Measurements from ENCODE around the gene VSX2. TPM values are rescaled to one million over a fixed set of nuclear protein-coding genes. Genes with fewer than 3 reads are reported as not detected.

The VSX2 gene
- total RNA-seq, 2 donors from 2014 or later, result not detected

DNA sequence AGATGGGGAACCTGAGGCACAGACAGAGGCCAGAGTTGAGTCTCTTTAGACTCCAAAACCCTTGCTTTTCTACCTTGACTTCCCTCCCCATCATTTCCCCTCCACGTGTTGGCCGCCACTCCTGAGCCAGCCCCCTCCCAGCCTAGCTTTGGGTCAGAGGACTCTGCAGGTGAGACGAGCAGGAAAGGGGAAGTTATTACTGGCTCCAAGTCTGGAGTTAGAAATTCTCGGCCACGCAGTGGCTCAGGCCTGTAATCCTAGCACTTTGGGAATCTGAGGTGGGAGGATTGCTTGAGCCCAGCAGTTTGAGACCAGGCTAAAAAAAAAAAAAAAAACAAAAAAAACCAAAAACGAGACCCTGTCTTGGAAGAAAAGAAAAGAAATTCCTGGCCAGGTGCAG is 8.8 kb downstream of the VSX2 start:
- H3K9me3 ChIP-seq, result no peaks in the 10 kb centered on the region
- no peak for DNase-seq (ENCODE audit: low spot score)
- peaks cover 4 to 7% of the 10 kb centered on the region in 2 donors for H3K27me3 ChIP-seq
- no peaks in the 10 kb centered on the region for H3K36me3 ChIP-seq
- no peak overlapping the region for H3K4me3 ChIP-seq
- no peak overlapping the region for H3K27ac ChIP-seq
- TF ChIP-seq, protein P1, sequence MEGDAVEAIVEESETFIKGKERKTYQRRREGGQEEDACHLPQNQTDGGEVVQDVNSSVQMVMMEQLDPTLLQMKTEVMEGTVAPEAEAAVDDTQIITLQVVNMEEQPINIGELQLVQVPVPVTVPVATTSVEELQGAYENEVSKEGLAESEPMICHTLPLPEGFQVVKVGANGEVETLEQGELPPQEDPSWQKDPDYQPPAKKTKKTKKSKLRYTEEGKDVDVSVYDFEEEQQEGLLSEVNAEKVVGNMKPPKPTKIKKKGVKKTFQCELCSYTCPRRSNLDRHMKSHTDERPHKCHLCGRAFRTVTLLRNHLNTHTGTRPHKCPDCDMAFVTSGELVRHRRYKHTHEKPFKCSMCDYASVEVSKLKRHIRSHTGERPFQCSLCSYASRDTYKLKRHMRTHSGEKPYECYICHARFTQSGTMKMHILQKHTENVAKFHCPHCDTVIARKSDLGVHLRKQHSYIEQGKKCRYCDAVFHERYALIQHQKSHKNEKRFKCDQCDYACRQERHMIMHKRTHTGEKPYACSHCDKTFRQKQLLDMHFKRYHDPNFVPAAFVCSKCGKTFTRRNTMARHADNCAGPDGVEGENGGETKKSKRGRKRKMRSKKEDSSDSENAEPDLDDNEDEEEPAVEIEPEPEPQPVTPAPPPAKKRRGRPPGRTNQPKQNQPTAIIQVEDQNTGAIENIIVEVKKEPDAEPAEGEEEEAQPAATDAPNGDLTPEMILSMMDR (IDR thresholded peaks at IDR 0.05), result no peak
- H3K4me1 ChIP-seq, result peaks cover 0 to 4% of the 10 kb centered on the region in 2 donors

DNA sequence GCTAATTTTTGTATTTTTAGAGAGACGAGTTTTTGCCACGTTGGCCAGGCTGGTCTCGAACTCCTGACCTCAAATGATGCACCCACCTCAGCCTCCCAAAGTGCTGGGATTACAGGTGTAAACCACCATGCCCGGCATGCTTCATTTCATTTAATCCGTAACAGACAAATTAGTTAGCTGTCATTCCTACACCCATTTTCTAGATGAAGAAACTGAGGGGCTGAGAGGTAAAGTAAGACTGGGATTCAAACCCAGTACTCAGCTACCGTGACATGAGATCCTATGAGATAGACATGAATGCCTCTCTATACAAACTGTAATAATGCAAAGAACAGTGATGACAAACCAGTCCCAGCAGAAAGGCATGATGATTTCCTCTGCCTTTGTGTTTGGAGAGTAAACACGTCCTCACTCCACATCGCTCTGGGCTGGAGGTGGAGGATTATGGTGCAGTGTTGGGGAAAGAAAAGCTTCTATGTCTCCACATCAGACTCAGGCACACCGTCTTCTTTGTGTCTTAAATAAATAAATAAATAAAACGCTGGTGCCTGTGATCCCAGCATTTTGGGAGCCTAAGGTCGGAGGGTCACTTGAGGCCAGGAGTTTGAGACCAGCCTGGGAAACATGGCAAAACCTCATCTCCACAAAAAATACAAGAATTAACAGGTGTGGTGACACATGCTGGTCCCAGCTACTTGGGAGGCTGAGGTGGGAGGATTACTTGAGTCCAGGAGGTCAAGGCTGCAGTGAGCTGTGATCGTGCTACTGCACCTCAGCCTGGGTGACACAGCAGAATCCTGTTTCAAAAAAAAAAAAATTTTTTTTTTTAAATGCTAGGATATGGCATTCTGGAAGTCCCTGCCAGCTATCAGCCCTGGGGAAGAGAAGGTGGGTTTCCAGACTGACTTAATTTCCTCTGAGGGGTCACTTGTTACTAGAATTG is 10.5 kb downstream of the VSX2 start:
- no peak overlapping the region for H3K4me3 ChIP-seq
- no peaks in the 10 kb centered on the region for H3K9me3 ChIP-seq
- DNase-seq (ENCODE audit: low spot score), result no peak
- TF ChIP-seq, protein P1 (IDR thresholded peaks at IDR 0.05), result no peak
- H3K27me3 ChIP-seq, result no peaks in the 10 kb centered on the region
- no peaks in the 10 kb centered on the region for H3K36me3 ChIP-seq
- no peak overlapping the region for H3K27ac ChIP-seq
- peaks cover 0 to 4% of the 10 kb centered on the region in 2 donors for H3K4me1 ChIP-seq

DNA sequence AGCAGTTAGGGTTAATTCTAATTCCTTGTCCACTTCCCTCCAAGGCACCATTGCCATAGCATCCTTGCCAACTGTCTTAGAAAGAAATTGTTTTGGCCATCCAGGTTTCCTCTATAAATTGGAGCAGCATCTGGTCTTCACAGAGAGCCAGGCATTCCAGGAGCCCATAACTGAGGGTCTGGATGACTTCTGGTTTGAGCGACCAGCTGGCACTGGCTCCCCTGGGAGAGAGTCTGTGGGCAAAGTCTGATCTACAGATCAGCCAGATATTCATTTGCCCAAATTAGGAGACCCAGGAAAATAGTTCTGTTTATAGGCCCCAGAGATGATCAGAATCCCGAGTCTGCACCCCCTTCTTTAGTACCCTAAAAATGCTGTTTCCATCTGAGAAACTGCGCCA is 16.0 kb downstream of the VSX2 start:
- Histone ChIP-seq H3K4me3 (no peak overlapping the region), H3K36me3 (no peaks in the 10 kb centered on the region), H3K27ac (no peak overlapping the region), H3K9me3 (no peaks in the 10 kb centered on the region), H3K27me3 (no peaks in the 10 kb centered on the region), H3K4me1 (peaks cover 0 to 17% of the 10 kb centered on the region in 2 donors)
- TF ChIP-seq, protein P1 (IDR thresholded peaks at IDR 0.05), result no peak
- DNase-seq (ENCODE audit: low spot score), result no peak

DNA sequence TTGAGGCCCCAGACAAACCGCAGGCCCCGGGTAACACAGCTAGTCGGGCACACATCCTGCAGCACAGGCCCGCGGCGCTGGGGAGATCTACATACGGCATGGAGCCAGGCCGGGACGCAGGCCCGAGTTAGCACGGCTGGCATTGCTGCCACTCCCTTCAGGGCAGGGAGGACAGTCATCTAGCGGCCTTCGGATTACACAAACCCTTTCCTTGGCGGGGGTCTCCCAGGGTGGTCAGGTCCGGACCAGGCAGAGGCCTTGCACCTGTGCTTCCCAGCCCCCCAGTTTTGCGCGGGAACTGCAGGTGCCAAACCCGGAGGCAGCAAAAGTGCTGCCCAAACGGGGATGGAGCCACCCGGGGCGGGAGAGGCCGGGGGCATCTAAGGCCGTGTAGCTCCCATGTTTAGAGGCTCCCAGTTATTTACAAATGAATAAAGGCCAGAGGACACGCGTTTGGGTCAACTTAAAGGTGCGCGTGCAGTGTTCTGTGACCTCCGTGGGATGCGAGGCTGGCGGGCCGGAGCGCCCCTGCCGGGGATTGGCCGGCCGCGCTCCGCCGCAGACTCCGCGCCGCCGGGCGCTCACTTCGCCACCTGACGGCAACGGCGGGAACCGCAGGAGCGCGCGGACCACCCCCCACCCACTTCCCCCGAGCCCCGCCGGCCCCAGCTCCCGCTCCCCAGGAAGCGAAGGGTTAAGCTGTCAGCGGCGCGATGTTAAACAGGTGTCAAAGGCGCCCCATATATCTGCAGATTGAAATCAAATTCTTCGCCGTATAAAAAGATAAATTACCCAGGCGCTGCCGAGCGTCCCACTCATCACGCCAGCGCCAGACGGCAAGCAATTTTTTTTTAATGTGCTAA is 18.1 kb downstream of the VSX2 start:
- Histone ChIP-seq H3K4me1 (peaks cover 0 to 13% of the 10 kb centered on the region in 2 donors), H3K27me3 (no peaks in the 10 kb centered on the region), H3K27ac (peak overlapping the region in 1 of 2 donors; percentile 27), H3K9me3 (no peaks in the 10 kb centered on the region), H3K36me3 (no peaks in the 10 kb centered on the region), H3K4me3 (peak overlapping the region; percentile 38 to 63)
- no peak for DNase-seq (ENCODE audit: low spot score)
- TF ChIP-seq, protein P1 (IDR thresholded peaks at IDR 0.05), result peak; percentile 96 to 98

DNA sequence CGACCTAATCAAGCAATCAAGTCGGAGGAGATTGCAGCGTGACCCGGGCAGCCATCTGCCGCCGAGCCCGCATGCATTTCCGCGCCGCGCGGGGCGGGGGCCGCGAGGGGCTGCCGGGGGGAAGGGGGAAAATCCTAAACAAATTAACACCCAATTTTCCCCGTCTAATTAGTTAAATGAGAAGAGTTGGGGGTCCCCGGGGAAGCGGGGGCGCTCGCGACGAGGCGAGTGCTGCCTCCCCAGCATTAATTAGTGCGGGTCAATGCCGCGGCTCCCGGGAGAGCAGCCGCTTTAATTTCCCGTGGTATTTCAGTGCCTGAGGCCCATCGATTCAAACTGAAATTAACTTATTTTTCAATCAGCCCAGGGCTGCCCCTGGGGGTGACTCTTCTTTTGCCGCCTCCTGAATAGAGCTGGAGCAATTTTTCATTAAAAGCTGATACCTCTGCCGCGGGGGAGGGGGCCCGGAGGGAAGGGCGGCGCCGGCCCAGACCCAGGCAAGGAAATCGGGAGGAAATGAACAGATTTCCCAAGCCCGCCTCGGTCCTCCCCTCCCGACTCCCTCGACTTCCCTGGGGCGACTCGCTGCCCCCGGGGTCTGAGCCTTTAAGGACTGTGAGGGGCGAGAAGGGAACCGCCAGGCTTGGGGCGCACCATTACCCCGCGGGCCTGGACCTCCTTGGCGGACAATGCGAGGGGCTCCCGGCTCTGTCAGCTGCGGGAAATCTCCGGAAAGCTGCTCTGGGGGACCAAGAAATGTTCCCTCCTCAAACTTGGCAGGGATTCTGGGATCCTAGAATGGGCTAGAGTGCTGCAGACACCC is 18.9 kb downstream of the VSX2 start:
- DNase-seq (ENCODE audit: low spot score), result no peak
- Histone ChIP-seq H3K9me3 (no peaks in the 10 kb centered on the region), H3K27ac (peak overlapping the region in 1 of 2 donors; percentile 27), H3K4me1 (peaks cover 0 to 13% of the 10 kb centered on the region in 2 donors), H3K36me3 (no peaks in the 10 kb centered on the region), H3K27me3 (no peaks in the 10 kb centered on the region), H3K4me3 (peak overlapping the region; percentile 38 to 63)
- TF ChIP-seq, protein P1 (IDR thresholded peaks at IDR 0.05), result no peak

Measured in right atrium auricular region (tissue), 2 donors.